WTC11 (cell line): ENCODE measurements around the gene RFTN1. TPM values are rescaled to one million over a fixed set of nuclear protein-coding genes. Genes with fewer than 3 reads are reported as not detected.

ENCODE experiments used
- ATAC-seq: fragments of 200-7000 bp; cut with Tn5 transposase; 2 replicates; pipeline ENCODE4 v1.10.0; 2021; ENCODE audit warnings: mild to moderate bottlenecking, moderate library complexity
- CTCF ChIA-PET: fragments of 300-600 bp; sonication (Branson Sonifier 250); formaldehyde crosslinking; loops from one replicate; lab custom pipeline; 2021; ENCODE audit warnings: antibody characterized with exemption; lab: Charles Lee
- POLR2A ChIA-PET: fragments of 350-600 bp; sonication (Branson Sonifier 250); formaldehyde crosslinking; loops from one replicate; lab custom pipeline; 2021; ENCODE audit warnings: antibody characterized with exemption; lab: Charles Lee
- DNase-seq: peaks from one replicate; pipeline ENCODE4 v3.0.0; 2021; ENCODE audit warnings: low spot score
- H3K27ac Mint-ChIP-seq: 2 replicates; pipeline ENCODE4 v1.8.0; 2021; ENCODE audit warnings: mixed read lengths
- H3K27me3 Mint-ChIP-seq: 2 replicates; pipeline ENCODE4 v1.8.0; 2021; ENCODE audit warnings: low read depth, mild to moderate bottlenecking, moderate library complexity, mixed read lengths
- H3K36me3 Mint-ChIP-seq: 2 replicates; pipeline ENCODE4 v1.8.0; 2021; ENCODE audit warnings: mixed read lengths
- H3K4me1 Mint-ChIP-seq: 2 replicates; pipeline ENCODE4 v1.8.0; 2022; ENCODE audit warnings: mixed read lengths
- H3K4me3 Mint-ChIP-seq: 2 replicates; pipeline ENCODE4 v1.8.0; 2021; ENCODE audit warnings: mild to moderate bottlenecking, moderate library complexity, mixed read lengths
- H3K9me3 Mint-ChIP-seq: 2 replicates; pipeline ENCODE4 v1.8.0; 2021; ENCODE audit warnings: mixed read lengths
- ATF3 ChIP-seq: sonication (generic); formaldehyde crosslinking; conservative IDR thresholded peaks from 2 replicates; pipeline ENCODE4 v1.8.1; 2022; ENCODE audit warnings: mild to moderate bottlenecking, missing genetic modification reagents
- ATF6 ChIP-seq: sonication (generic); formaldehyde crosslinking; IDR thresholded peaks from 2 replicates; pipeline ENCODE4 v1.8.1; 2023; ENCODE audit warnings: mild to moderate bottlenecking, missing genetic modification reagents
- ETV6 ChIP-seq: sonication (generic); formaldehyde crosslinking; IDR thresholded peaks from 2 replicates; pipeline ENCODE4 v1.8.1; 2022; ENCODE audit warnings: mild to moderate bottlenecking, missing genetic modification reagents
- JAZF1 ChIP-seq: fragments of 250-450 bp; sonication (Bioruptor Pico); IDR thresholded peaks from 2 replicates; pipeline ENCODE4 v1.9.0; 2021; ENCODE audit warnings: moderate library complexity, mild to moderate bottlenecking, inconsistent platforms
- MAX ChIP-seq: sonication (generic); formaldehyde crosslinking; IDR thresholded peaks from 2 replicates; pipeline ENCODE4 v1.8.0; 2022; ENCODE audit warnings: mild to moderate bottlenecking, missing genetic modification reagents
- NFYB ChIP-seq: sonication (generic); formaldehyde crosslinking; conservative IDR thresholded peaks from 2 replicates; pipeline ENCODE4 v1.8.0; 2022; ENCODE audit warnings: low read depth, missing genetic modification reagents
- OVOL2 ChIP-seq: fragments of 250-450 bp; sonication (Bioruptor Pico); IDR thresholded peaks from 2 replicates; pipeline ENCODE4 v1.9.0; 2021; ENCODE audit warnings: mild to moderate bottlenecking, borderline replicate concordance
- PRDM15 ChIP-seq: sonication (generic); formaldehyde crosslinking; IDR thresholded peaks from 2 replicates; pipeline ENCODE4 v1.8.0; 2022; ENCODE audit warnings: missing genetic modification reagents
- PRRX2 ChIP-seq: fragments of 250-450 bp; sonication (Bioruptor Pico); IDR thresholded peaks from 2 replicates; pipeline ENCODE4 v1.8.0; 2021; ENCODE audit warnings: mild to moderate bottlenecking
- TCF7 ChIP-seq: sonication (generic); formaldehyde crosslinking; IDR thresholded peaks from 2 replicates; pipeline ENCODE4 v1.8.0; 2022; ENCODE audit warnings: mild to moderate bottlenecking, low read depth, missing genetic modification reagents, moderate library complexity
- TP53 ChIP-seq: sonication (generic); formaldehyde crosslinking; IDR thresholded peaks from 2 replicates; pipeline ENCODE4 v1.8.1; 2023; ENCODE audit warnings: mild to moderate bottlenecking, missing genetic modification reagents
- ZNF263 ChIP-seq: sonication (generic); formaldehyde crosslinking; IDR thresholded peaks from 2 replicates; pipeline ENCODE4 v1.8.1; 2022; ENCODE audit warnings: low read depth, mild to moderate bottlenecking, moderate library complexity, missing genetic modification reagents
- ZNF396 ChIP-seq: fragments of 250-450 bp; sonication (Bioruptor Pico); IDR thresholded peaks from 2 replicates; pipeline ENCODE4 v1.8.0; 2021; ENCODE audit warnings: mild to moderate bottlenecking, moderate library complexity, borderline replicate concordance
- ZNF671 ChIP-seq: fragments of 250-450 bp; sonication (Bioruptor Pico); IDR thresholded peaks from 2 replicates; pipeline ENCODE4 v1.8.0; 2021; ENCODE audit warnings: mild to moderate bottlenecking
- total RNA-seq: library from RNA; stranded (reverse); gene quantifications from 3 replicates; pipeline ENCODE4 v1.2.3, GENCODE V29; 2021
- TF ChIP-seq, protein P1 (sequence below): sonication (generic); formaldehyde crosslinking; IDR thresholded peaks from 2 replicates; pipeline ENCODE4 v1.8.1; 2022; ENCODE audit warnings: missing genetic modification reagents, borderline replicate concordance
- TF ChIP-seq, protein P2 (sequence below): sonication (generic); formaldehyde crosslinking; conservative IDR thresholded peaks from 2 replicates; pipeline ENCODE4 v1.8.1; 2023; ENCODE audit warnings: mild to moderate bottlenecking, low read depth, missing genetic modification reagents, moderate library complexity
- TF ChIP-seq, protein P3 (sequence below): sonication (generic); formaldehyde crosslinking; IDR thresholded peaks from 2 replicates; pipeline ENCODE4 v1.8.0; 2022; ENCODE audit warnings: mild to moderate bottlenecking, missing genetic modification reagents

RFTN1 gene
- total RNA-seq, 1 experiment from 2014 or later: 3.8 TPM

DNA sequence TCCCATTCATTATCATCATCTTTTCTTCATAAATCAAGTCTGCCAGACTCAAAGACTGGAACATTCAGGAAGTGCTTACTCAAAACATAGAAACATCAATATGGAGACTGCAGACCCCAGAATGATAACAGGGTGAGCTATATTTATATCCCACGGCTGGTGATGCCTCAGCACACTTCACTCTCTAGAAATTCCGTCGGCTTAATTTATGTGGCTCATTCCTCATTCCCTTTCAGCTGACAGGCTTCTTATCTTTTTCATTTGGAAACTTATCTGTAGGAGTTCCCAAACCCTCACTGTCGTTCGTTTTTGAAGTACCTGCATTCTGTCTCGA lies 45.5 kb downstream of the RFTN1 start:
- no peak for ATAC-seq
- POLR2A ChIA-PET: no interaction called here
- H3K9me3 Mint-ChIP-seq: peaks cover 13% of the 10 kb centered on the region

DNA sequence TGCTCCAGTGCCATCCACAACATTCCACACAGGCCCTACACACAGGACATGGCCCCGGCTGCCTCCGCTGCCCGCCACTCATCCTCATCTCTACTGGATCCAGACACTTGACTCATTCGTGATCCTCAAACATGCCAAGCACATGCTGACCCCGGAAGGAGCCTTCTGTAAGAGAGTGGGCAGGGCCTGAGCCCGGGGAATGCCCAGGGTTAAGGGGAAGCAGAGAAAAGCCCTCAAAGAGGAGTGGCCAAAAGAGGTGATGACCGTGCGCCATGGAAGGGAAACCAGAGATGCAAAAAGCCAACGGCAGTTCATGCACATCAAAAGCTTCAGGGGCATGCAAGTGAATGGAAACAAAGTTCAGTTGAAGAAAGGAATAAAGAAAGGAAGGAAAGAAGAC lies 46.1 kb downstream of the RFTN1 start:
- Mint-ChIP-seq H3K27me3 (peaks cover 17% of the 10 kb centered on the region), H3K36me3 (peaks cover 7% of the 10 kb centered on the region), H3K9me3 (peaks cover 13% of the 10 kb centered on the region), H3K4me3 (no peak overlapping the region), H3K4me1 (peaks cover 10% of the 10 kb centered on the region), H3K27ac (no peak overlapping the region)
- ChIA-PET POLR2A (no interaction called here), CTCF (interaction anchor here (0.7 kb wide), 1 partner anchor 50 kb away, joined by 3 read pairs; no protein-coding TSS in a partner anchor)
- DNase-seq (no peak), ATAC-seq (peak; percentile 46)
- no peak for TF ChIP-seq ZNF396 (CRISPR knock-in tag)
- no peak for TF ChIP-seq ATF6 (CRISPR knock-in tag)
- TF ChIP-seq ETV6 (CRISPR knock-in tag): no peak
- TF ChIP-seq PRRX2 (CRISPR knock-in tag): no peak
- TF ChIP-seq, protein P1, sequence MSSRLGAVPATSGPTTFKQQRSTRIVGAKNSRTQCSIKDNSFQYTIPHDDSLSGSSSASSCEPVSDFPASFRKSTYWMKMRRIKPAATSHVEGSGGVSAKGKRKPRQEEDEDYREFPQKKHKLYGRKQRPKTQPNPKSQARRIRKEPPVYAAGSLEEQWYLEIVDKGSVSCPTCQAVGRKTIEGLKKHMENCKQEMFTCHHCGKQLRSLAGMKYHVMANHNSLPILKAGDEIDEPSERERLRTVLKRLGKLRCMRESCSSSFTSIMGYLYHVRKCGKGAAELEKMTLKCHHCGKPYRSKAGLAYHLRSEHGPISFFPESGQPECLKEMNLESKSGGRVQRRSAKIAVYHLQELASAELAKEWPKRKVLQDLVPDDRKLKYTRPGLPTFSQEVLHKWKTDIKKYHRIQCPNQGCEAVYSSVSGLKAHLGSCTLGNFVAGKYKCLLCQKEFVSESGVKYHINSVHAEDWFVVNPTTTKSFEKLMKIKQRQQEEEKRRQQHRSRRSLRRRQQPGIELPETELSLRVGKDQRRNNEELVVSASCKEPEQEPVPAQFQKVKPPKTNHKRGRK (CRISPR knock-in tag): no peak
- no peak for TF ChIP-seq ZNF263
- TF ChIP-seq, protein P2, sequence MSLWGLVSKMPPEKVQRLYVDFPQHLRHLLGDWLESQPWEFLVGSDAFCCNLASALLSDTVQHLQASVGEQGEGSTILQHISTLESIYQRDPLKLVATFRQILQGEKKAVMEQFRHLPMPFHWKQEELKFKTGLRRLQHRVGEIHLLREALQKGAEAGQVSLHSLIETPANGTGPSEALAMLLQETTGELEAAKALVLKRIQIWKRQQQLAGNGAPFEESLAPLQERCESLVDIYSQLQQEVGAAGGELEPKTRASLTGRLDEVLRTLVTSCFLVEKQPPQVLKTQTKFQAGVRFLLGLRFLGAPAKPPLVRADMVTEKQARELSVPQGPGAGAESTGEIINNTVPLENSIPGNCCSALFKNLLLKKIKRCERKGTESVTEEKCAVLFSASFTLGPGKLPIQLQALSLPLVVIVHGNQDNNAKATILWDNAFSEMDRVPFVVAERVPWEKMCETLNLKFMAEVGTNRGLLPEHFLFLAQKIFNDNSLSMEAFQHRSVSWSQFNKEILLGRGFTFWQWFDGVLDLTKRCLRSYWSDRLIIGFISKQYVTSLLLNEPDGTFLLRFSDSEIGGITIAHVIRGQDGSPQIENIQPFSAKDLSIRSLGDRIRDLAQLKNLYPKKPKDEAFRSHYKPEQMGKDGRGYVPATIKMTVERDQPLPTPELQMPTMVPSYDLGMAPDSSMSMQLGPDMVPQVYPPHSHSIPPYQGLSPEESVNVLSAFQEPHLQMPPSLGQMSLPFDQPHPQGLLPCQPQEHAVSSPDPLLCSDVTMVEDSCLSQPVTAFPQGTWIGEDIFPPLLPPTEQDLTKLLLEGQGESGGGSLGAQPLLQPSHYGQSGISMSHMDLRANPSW (CRISPR knock-in tag): no peak
- no peak for TF ChIP-seq MAX (CRISPR knock-in tag)
- TF ChIP-seq JAZF1 (CRISPR knock-in tag): no peak
- no peak for TF ChIP-seq NFYB (CRISPR knock-in tag)

More for the DNA sequence above, 45.5 kb downstream of the RFTN1 start:
- H3K4me3 Mint-ChIP-seq: no peak overlapping the region
- peaks cover 7% of the 10 kb centered on the region for H3K36me3 Mint-ChIP-seq
- no peak for DNase-seq
- H3K4me1 Mint-ChIP-seq: peaks cover 10% of the 10 kb centered on the region
- CTCF ChIA-PET: no interaction called here
- H3K27me3 Mint-ChIP-seq: peaks cover 17% of the 10 kb centered on the region
- no peak for TF ChIP-seq TP53 (CRISPR knock-in tag)
- no peak for TF ChIP-seq TCF7 (CRISPR knock-in tag)
- no peak for TF ChIP-seq ATF3 (CRISPR knock-in tag)
- TF ChIP-seq, protein P3, sequence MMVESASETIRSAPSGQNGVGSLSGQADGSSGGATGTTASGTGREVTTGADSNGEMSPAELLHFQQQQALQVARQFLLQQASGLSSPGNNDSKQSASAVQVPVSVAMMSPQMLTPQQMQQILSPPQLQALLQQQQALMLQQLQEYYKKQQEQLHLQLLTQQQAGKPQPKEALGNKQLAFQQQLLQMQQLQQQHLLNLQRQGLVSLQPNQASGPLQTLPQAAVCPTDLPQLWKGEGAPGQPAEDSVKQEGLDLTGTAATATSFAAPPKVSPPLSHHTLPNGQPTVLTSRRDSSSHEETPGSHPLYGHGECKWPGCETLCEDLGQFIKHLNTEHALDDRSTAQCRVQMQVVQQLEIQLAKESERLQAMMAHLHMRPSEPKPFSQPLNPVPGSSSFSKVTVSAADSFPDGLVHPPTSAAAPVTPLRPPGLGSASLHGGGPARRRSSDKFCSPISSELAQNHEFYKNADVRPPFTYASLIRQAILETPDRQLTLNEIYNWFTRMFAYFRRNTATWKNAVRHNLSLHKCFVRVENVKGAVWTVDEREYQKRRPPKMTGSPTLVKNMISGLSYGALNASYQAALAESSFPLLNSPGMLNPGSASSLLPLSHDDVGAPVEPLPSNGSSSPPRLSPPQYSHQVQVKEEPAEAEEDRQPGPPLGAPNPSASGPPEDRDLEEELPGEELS (CRISPR knock-in tag): no peak
- no peak for TF ChIP-seq PRDM15 (CRISPR knock-in tag)
- TF ChIP-seq ZNF263: no peak
- TF ChIP-seq ZNF671 (CRISPR knock-in tag): no peak
- TF ChIP-seq OVOL2 (CRISPR knock-in tag): no peak
- no peak overlapping the region for H3K27ac Mint-ChIP-seq
